ENCODE results near the gene DPT. TPM values are rescaled to one million over a fixed set of nuclear protein-coding genes. Genes with fewer than 3 reads are reported as not detected.

Gene DPT
- total and polyA plus RNA-seq, 3 donors from 2014 or later: 6.9 to 78.7 (median 8.2) TPM

GRCh38 chr1:168689327-168689657 is 39.7 kb downstream of the DPT start:
- intact Hi-C loops (cut with DNase I; ENCODE audit: low total_unique reads): no loop called here
- H3K27me3 ChIP-seq: no peaks in the 10 kb centered on the region
- no peaks in the 10 kb centered on the region for H3K36me3 ChIP-seq (ENCODE audit: low read depth, missing control alignments)
- no peaks in the 10 kb centered on the region for H3K4me1 ChIP-seq
- 94 to 96% methylated on average over 2 of the region's 2 CpGs for WGBS, 2 donors
- DNase-seq: no peak
- H3K27ac ChIP-seq: no peak overlapping the region
- TF ChIP-seq POLR2A (IDR thresholded peaks at IDR 0.05): no peak
- no peak for TF ChIP-seq CTCF (IDR thresholded peaks at IDR 0.05)
- H3K4me3 ChIP-seq: no peak overlapping the region
- H3K9me3 ChIP-seq: no peaks in the 10 kb centered on the region

- DNase-seq: no peak
- WGBS, 2 donors: 48 to 52% methylated on average over 5 of the region's 5 CpGs
- Histone ChIP-seq H3K4me3 (no peak overlapping the region), H3K27ac (no peak overlapping the region), H3K9me3 (no peaks in the 10 kb centered on the region), H3K36me3 (ENCODE audit: low read depth, missing control alignments) (no peaks in the 10 kb centered on the region), H3K27me3 (no peaks in the 10 kb centered on the region), H3K4me1 (no peaks in the 10 kb centered on the region)
- TF ChIP-seq POLR2A (IDR thresholded peaks at IDR 0.05): no peak
- no peak for TF ChIP-seq CTCF (IDR thresholded peaks at IDR 0.05)
- intact Hi-C loops (cut with DNase I; ENCODE audit: low total_unique reads): no loop called here
Measured at GRCh38 chr1:168688644-168689326, 40.2 kb downstream of the DPT start.

GRCh38 chr1:168687816-168688215 is 41.2 kb downstream of the DPT start:
- no peak overlapping the region for H3K4me3 ChIP-seq
- WGBS, 2 donors: 94 to 97% methylated on average over 4 of the region's 4 CpGs
- no peak overlapping the region for H3K27ac ChIP-seq
- H3K9me3 ChIP-seq: no peaks in the 10 kb centered on the region
- H3K4me1 ChIP-seq: no peaks in the 10 kb centered on the region
- H3K27me3 ChIP-seq: no peaks in the 10 kb centered on the region
- TF ChIP-seq CTCF (IDR thresholded peaks at IDR 0.05): no peak
- TF ChIP-seq POLR2A (IDR thresholded peaks at IDR 0.05): no peak
- no peaks in the 10 kb centered on the region for H3K36me3 ChIP-seq (ENCODE audit: low read depth, missing control alignments)
- DNase-seq: no peak
- intact Hi-C loops (cut with DNase I; ENCODE audit: low total_unique reads): no loop called here

GRCh38 chr1:168686666-168687065 is 42.3 kb downstream of the DPT start:
- Histone ChIP-seq H3K36me3 (ENCODE audit: low read depth, missing control alignments) (no peaks in the 10 kb centered on the region), H3K27ac (no peak overlapping the region), H3K4me3 (no peak overlapping the region), H3K27me3 (no peaks in the 10 kb centered on the region), H3K4me1 (no peaks in the 10 kb centered on the region), H3K9me3 (no peaks in the 10 kb centered on the region)
- TF ChIP-seq POLR2A (IDR thresholded peaks at IDR 0.05) (no peak), CTCF (IDR thresholded peaks at IDR 0.05) (no peak)
- DNase-seq: no peak
- intact Hi-C loops (cut with DNase I; ENCODE audit: low total_unique reads): no loop called here
- WGBS, 2 donors: 85 to 86% methylated on average over 2 of the region's 2 CpGs

GRCh38 chr1:168683871-168684270 is 45.1 kb downstream of the DPT start:
- no peak for TF ChIP-seq POLR2A (IDR thresholded peaks at IDR 0.05)
- no peak for TF ChIP-seq CTCF (IDR thresholded peaks at IDR 0.05)
- no peak for DNase-seq
- H3K9me3 ChIP-seq: no peaks in the 10 kb centered on the region
- WGBS, 2 donors: 75% methylated on average over 1 of the region's 1 CpG; no CpG with 5 or more reads in 1 of the 2 donors
- peaks cover 6% of the 10 kb centered on the region for H3K4me1 ChIP-seq
- no peaks in the 10 kb centered on the region for H3K36me3 ChIP-seq (ENCODE audit: low read depth, missing control alignments)
- H3K4me3 ChIP-seq: no peak overlapping the region
- H3K27me3 ChIP-seq: no peaks in the 10 kb centered on the region
- no peak overlapping the region for H3K27ac ChIP-seq
- intact Hi-C loops (cut with DNase I; ENCODE audit: low total_unique reads): no loop called here

All from testis (tissue), 3 donors.